ENCODE data around the gene LPIN1. TPM values are rescaled to one million over a fixed set of nuclear protein-coding genes. Genes with fewer than 3 reads are reported as not detected.

The LPIN1 gene
- total and polyA plus RNA-seq, 2 of the 13 experiments (the other 11 are each of a cell fraction or from before 2014, with no cell fraction given), result 9.7 to 19.4 TPM

DNA sequence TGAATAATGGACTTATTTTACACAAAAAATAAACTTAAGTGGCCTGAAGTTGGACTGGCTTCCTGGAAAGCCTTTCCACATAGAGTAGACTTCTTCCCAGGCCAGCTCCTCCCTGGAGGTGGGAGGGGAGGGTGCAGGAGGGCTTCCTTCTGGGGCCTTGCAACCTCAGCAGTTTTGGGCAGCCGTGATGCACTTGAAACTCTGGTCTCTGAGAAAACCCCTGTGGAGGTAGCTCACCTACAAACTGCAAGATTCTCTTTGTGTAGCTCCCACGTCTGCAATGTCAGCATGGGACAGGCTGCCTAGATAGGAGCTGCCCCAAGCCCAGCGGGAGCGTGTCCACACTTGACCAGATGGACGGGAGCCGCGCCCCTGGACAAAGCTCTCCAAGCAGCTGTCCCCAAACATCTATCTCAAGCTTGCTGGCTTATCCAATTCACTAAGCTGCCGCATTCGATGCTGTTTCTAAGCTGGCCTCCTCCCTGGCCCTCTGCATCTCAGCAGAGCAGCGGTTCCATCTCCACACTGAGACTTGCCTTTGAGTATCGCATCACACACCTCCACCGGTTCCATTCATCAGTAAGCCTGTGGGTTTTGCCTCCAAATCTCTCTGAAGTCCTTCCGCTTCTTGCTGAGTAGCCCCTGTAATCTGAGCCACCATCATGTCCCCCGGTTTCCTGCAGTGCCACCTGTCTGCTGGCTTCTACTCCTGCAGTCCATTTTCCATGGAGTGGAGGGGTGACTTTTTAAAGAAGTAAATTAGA lies 1.6 kb upstream of the LPIN1 start (continued):
- no peak for TF ChIP-seq NR2F6 (IDR thresholded peaks at IDR 0.05)
- no peak for TF ChIP-seq NR2F6 (CRISPR knock-in tag; IDR thresholded peaks at IDR 0.05)
- no peak for TF ChIP-seq ZKSCAN5 (CRISPR knock-in tag; IDR thresholded peaks at IDR 0.05)
- no peak for TF ChIP-seq PHF20 (CRISPR knock-in tag; IDR thresholded peaks at IDR 0.05)
- no peak for TF ChIP-seq JARID2 (CRISPR knock-in tag; IDR thresholded peaks at IDR 0.05; ENCODE audit: insufficient replicate concordance)
- peak; percentile 10 for TF ChIP-seq ZNF883 (CRISPR knock-in tag; IDR thresholded peaks at IDR 0.05; ENCODE audit: not compliant biosample characterization)
- no peak for TF ChIP-seq ZNF362 (CRISPR knock-in tag; IDR thresholded peaks at IDR 0.05; ENCODE audit: borderline replicate concordance)
- TF ChIP-seq ZNF264 (CRISPR knock-in tag; IDR thresholded peaks at IDR 0.05), result peak; percentile 8; the same call in 1 of the 2 replicates
- TF ChIP-seq TFDP1 (CRISPR knock-in tag; IDR thresholded peaks at IDR 0.05; ENCODE audit: borderline replicate concordance), result peak; percentile 65
- no peak for TF ChIP-seq ZNF768 (CRISPR knock-in tag; IDR thresholded peaks at IDR 0.05)
- 0 out of 2 replicates have a peak, but pooled peaks have one; percentile 40 for TF ChIP-seq ARID2 (CRISPR knock-in tag; IDR thresholded peaks at IDR 0.05; ENCODE audit: borderline replicate concordance)
- peak; percentile 21 for TF ChIP-seq CBX1 (IDR thresholded peaks at IDR 0.05; ENCODE audit: low read depth)
- TF ChIP-seq, protein P1, sequence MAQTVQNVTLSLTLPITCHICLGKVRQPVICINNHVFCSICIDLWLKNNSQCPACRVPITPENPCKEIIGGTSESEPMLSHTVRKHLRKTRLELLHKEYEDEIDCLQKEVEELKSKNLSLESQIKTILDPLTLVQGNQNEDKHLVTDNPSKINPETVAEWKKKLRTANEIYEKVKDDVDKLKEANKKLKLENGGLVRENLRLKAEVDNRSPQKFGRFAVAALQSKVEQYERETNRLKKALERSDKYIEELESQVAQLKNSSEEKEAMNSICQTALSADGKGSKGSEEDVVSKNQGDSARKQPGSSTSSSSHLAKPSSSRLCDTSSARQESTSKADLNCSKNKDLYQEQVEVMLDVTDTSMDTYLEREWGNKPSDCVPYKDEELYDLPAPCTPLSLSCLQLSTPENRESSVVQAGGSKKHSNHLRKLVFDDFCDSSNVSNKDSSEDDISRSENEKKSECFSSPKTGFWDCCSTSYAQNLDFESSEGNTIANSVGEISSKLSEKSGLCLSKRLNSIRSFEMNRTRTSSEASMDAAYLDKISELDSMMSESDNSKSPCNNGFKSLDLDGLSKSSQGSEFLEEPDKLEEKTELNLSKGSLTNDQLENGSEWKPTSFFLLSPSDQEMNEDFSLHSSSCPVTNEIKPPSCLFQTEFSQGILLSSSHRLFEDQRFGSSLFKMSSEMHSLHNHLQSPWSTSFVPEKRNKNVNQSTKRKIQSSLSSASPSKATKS (CRISPR knock-in tag; IDR thresholded peaks at IDR 0.05), result no peak
- peak; percentile 90 to 91 for TF ChIP-seq MAFK (conservative IDR thresholded peaks at IDR 0.05 in 1 of 2, IDR thresholded peaks at IDR 0.05 in 1 of 2; ENCODE audit: low read length in 2 of 2)
- no peak for TF ChIP-seq DR1 (CRISPR knock-in tag; IDR thresholded peaks at IDR 0.05)
- no peak for TF ChIP-seq JUNB (CRISPR knock-in tag; IDR thresholded peaks at IDR 0.05; ENCODE audit: borderline replicate concordance)
- no peak for TF ChIP-seq ZNF598 (CRISPR knock-in tag; IDR thresholded peaks at IDR 0.05; ENCODE audit: borderline replicate concordance)
- 0 out of 2 replicates have a peak, but pooled peaks have one; percentile 13 for TF ChIP-seq ZNF678 (CRISPR knock-in tag; IDR thresholded peaks at IDR 0.05)
- TF ChIP-seq SMC3 (IDR thresholded peaks at IDR 0.05; ENCODE audit: low read length), result peak; percentile 35; the same call in 1 of the 2 replicates
- TF ChIP-seq ATF7 (IDR thresholded peaks at IDR 0.05), result no peak
- TF ChIP-seq ATF7 (CRISPR knock-in tag; IDR thresholded peaks at IDR 0.05), result no peak
- no peak for TF ChIP-seq ZNF30 (CRISPR knock-in tag; IDR thresholded peaks at IDR 0.05)
- TF ChIP-seq RARA (CRISPR knock-in tag; IDR thresholded peaks at IDR 0.05), result no peak
- TF ChIP-seq, protein P2, sequence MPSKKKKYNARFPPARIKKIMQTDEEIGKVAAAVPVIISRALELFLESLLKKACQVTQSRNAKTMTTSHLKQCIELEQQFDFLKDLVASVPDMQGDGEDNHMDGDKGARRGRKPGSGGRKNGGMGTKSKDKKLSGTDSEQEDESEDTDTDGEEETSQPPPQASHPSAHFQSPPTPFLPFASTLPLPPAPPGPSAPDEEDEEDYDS (CRISPR knock-in tag; IDR thresholded peaks at IDR 0.05), result 0 out of 2 replicates have a peak, but pooled peaks have one; percentile 41
